GM18951 (cell line): ENCODE measurements around the gene TCF4.

Source experiments
- POLR2A ChIP-seq: IDR thresholded peaks from 4 replicates; pipeline ENCODE4 v1.6.1; 2011; ENCODE audit warnings: mild to moderate bottlenecking; ENCODE audit not compliant: insufficient read length, insufficient read depth; ENCODE audit errors: extremely low read depth
- in situ Hi-C: fragments of 300-500 bp; cut with MboI; formaldehyde crosslinking; loops from one replicate; pipeline ENCODE4 v1.12.0; 2022; ENCODE audit warnings: low sequenced_read_pairs, mixed read lengths, inconsistent platforms; ENCODE audit not compliant: unreplicated experiment

Gene TCF4

GRCh38 chr18:55419132-55419946, 168.7 kb downstream of the TCF4 start:
- TF ChIP-seq POLR2A: no peak
- in situ Hi-C loops: loop anchor here (25.0 kb wide), 1 partner anchor 1143 kb away; no protein-coding TSS in a partner anchor

GRCh38 chr18:55418439-55418838, 169.6 kb downstream of the TCF4 start:
- in situ Hi-C loops: loop anchor here (25.0 kb wide), 1 partner anchor 1144 kb away; no protein-coding TSS in a partner anchor
- no peak for TF ChIP-seq POLR2A

DNA sequence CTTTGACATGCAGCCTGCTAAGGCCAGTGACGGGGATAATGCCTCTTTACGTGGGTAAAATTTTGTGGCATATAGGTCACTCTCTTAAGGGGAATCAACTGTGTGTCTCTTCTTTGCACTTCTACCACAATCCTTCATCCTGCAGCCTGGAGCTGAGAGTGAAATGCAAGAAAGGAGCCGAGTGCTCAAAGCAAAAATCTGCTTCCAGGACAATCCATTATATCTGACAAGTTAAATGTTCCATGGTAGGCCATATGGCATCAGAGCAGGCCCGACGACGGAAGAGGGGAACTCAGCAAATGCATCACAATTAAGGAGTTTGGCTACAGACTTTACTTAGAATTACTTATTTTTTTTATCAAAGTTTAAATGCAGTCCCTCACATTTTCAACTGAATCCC, 171.2 kb downstream of the TCF4 start:
- in situ Hi-C loops: loop anchor here (25.0 kb wide), 1 partner anchor 1146 kb away; no protein-coding TSS in a partner anchor
- TF ChIP-seq POLR2A: no peak

DNA sequence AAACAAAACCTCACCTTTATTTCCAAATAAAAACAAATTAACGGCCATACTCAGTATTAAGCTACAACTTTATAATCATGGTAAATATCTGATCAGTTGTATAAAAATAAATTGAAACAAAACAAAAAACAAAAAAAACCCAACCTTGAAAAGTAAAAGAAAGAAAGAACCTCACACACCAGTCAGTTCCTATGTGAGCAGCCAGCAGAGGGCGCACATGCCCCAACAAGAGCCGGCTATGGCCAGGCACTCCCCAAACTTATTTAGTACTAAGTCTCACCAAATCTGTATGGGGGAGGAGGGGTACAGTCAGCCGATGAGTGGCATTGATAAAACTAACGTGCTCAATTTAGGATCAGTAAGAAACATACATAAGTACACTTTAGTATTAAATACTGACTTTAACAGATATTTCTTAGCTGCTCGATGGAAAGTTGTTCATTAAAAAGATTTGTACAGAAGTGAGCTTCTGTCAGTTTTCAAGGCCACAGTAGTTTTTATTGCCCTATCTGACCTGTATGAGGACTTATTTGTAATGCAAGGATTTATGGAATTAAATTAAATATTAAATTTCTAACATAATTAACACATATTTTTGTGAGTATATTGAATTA, 172.6 kb downstream of the TCF4 start:
- in situ Hi-C loops: loop anchor here (25.0 kb wide), 1 partner anchor 1147 kb away; no protein-coding TSS in a partner anchor
- no peak for TF ChIP-seq POLR2A

DNA sequence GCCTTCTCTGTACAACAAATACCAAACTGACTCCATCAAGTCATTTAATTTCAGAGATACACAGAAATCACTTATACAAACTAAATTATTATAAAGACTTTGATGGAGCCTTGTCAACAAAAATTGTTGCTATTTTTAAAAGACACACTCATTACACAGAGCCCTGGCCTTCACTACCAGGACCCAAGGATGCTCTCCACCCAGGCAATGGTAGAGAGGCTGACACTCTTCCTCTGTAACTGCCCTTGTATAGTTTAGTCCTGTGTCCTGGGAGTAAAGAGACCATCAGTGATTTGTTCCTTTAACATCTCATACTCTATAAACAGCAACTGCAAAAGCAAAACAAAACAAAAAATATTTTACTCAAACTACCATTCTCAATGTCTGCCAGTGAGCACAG, 173.5 kb downstream of the TCF4 start:
- in situ Hi-C loops: loop anchor here (25.0 kb wide), 1 partner anchor 1148 kb away; no protein-coding TSS in a partner anchor
- TF ChIP-seq POLR2A: no peak

- no peak for TF ChIP-seq POLR2A
- in situ Hi-C loops: loop anchor here (25.0 kb wide), 1 partner anchor 1149 kb away; no protein-coding TSS in a partner anchor
Observed at GRCh38 chr18:55413474-55413873, 174.5 kb downstream of the TCF4 start.

- TF ChIP-seq POLR2A: no peak
- in situ Hi-C loops: loop anchor here (25.0 kb wide), 1 partner anchor 1154 kb away; no protein-coding TSS in a partner anchor
Observed at GRCh38 chr18:55407774-55408535, 180.0 kb downstream of the TCF4 start.

GRCh38 chr18:55407191-55407590, 180.8 kb downstream of the TCF4 start:
- in situ Hi-C loops: loop anchor here (25.0 kb wide), 1 partner anchor 1155 kb away; no protein-coding TSS in a partner anchor
- no peak for TF ChIP-seq POLR2A

DNA sequence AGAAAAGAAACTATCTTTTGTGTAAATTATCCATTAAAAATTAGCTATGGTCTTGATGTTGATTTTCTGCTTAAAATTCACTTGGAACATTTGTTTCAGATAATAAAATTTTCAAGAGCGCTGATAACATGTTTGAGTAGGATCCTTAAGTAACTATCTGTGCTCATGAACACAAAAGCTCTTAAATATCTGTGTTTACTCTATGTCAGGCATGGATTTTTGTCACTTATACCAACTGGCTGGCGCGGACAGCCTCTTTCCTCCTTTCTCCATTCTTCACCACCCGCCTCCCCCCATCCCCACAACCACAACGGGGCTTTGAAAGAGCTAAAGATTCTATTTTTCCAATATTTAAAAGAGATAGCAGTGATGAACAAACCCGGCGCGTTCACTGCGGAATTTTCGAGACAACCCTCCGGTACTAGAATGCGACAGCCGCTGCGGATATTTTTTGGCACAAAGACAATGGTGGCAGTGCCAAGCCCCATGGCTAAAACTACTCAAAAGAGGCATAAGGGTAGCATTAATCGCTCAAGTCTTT, 181.5 kb downstream of the TCF4 start:
- in situ Hi-C loops: loop anchor here (25.0 kb wide), 1 partner anchor 1156 kb away; no protein-coding TSS in a partner anchor
- no peak for TF ChIP-seq POLR2A

- in situ Hi-C loops: loop anchor here (25.0 kb wide), 1 partner anchor 1156 kb away; no protein-coding TSS in a partner anchor
- no peak for TF ChIP-seq POLR2A
Observed at GRCh38 chr18:55405893-55406406, 182.0 kb downstream of the TCF4 start.

GRCh38 chr18:55405475-55405874, 182.5 kb downstream of the TCF4 start:
- in situ Hi-C loops: loop anchor here (25.0 kb wide), 1 partner anchor 1157 kb away; no protein-coding TSS in a partner anchor
- TF ChIP-seq POLR2A: no peak

DNA sequence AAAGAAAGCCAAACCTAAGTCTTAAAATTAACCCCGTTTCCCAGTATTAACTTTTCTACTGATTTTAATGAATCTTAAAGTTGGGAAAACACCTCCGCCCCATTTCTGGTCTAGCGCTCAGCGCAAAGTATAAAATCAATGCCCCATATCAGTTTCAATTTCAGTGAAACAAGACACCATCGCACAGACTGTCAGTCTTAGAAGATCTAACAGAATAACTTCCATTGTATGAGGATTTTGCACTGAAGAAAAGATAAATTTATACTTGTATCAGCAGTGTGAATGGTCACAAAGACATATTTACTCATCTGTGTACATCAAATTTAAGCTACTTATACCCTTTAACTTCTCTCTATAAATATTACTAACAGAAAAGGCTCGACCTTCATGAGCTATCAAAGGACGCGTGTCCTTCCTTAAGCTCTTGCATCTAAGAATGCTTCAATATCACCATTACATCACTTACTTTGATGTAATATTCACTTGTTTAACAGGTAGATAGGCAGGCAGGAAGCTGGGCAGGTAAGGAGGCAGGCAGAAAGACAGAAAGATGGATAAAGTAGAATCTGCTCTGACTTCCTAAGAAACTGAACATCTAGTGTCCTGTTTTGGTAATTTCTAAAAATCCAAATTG, 183.0 kb downstream of the TCF4 start:
- TF ChIP-seq POLR2A: no peak
- in situ Hi-C loops: loop anchor here (25.0 kb wide), 1 partner anchor 1157 kb away; no protein-coding TSS in a partner anchor
